Activated CD8-positive, alpha-beta T cell treated with anti-CD3 and anti-CD28 coated beads for 36 hours (primary cell): ENCODE results near the gene PRKAR1A. TPM values are rescaled to one million over a fixed set of nuclear protein-coding genes. Genes with fewer than 3 reads are reported as not detected.
"Not testable (repeated sequence)": the region's sequence is repeated elsewhere in the genome, so short reads cannot be mapped to it uniquely, and the experiment has no call there.

Source experiments
- ATAC-seq: fragments of 200-7000 bp; cut with Tn5 transposase; one replicate; pipeline ENCODE4 v1.10.0; 2021; ENCODE audit warnings: mild to moderate bottlenecking, moderate library complexity
- CTCF ChIA-PET: fragments of 350-600 bp; sonication (Branson Sonifier 250); formaldehyde crosslinking; loops from one replicate; lab custom pipeline; 2021; ENCODE audit warnings: antibody characterized with exemption; lab: Charles Lee
- POLR2A ChIA-PET: fragments of 350-600 bp; sonication (Branson Sonifier 250); formaldehyde crosslinking; loops from one replicate; lab custom pipeline; 2021; ENCODE audit warnings: antibody characterized with exemption; lab: Charles Lee
- DNase-seq: peaks from one replicate; pipeline ENCODE4 v3.0.0-alpha.2; 2020
- H3K27ac Mint-ChIP-seq: one replicate; pipeline ENCODE4 v1.8.0; 2021; ENCODE audit warnings: mild to moderate bottlenecking, mixed read lengths
- H3K27me3 Mint-ChIP-seq: one replicate; pipeline ENCODE4 v1.8.0; 2021; ENCODE audit warnings: mixed read lengths
- H3K36me3 Mint-ChIP-seq: one replicate; pipeline ENCODE4 v1.8.0; 2021; ENCODE audit warnings: low read depth, mixed read lengths
- H3K4me1 Mint-ChIP-seq: one replicate; pipeline ENCODE4 v1.8.0; 2021; ENCODE audit warnings: low read depth, mixed read lengths
- H3K4me3 Mint-ChIP-seq: one replicate; pipeline ENCODE4 v1.8.0; 2021; ENCODE audit warnings: mild to moderate bottlenecking, moderate library complexity, mixed read lengths
- H3K9me3 Mint-ChIP-seq: one replicate; pipeline ENCODE4 v1.8.0; 2021; ENCODE audit warnings: mixed read lengths
- intact Hi-C: fragments of 100-400 bp; cut with micrococcal nuclease; formaldehyde crosslinking; loops from one replicate; pipeline ENCODE4 v1.10.0; 2022
- total RNA-seq, 2 experiments: library from RNA; stranded (reverse); gene quantifications; one replicate each; pipeline ENCODE4 v1.2.3, GENCODE V29; 2021
- TF ChIP-seq, protein P1 (sequence below): fragments of 200-600 bp; IDR thresholded peaks from one replicate; pipeline ENCODE4 v1.8.0; 2022; ENCODE audit warnings: antibody characterized with exemption, mild to moderate bottlenecking

The PRKAR1A gene
- total RNA-seq, 2 experiments from 2014 or later: 157 to 168 TPM

DNA sequence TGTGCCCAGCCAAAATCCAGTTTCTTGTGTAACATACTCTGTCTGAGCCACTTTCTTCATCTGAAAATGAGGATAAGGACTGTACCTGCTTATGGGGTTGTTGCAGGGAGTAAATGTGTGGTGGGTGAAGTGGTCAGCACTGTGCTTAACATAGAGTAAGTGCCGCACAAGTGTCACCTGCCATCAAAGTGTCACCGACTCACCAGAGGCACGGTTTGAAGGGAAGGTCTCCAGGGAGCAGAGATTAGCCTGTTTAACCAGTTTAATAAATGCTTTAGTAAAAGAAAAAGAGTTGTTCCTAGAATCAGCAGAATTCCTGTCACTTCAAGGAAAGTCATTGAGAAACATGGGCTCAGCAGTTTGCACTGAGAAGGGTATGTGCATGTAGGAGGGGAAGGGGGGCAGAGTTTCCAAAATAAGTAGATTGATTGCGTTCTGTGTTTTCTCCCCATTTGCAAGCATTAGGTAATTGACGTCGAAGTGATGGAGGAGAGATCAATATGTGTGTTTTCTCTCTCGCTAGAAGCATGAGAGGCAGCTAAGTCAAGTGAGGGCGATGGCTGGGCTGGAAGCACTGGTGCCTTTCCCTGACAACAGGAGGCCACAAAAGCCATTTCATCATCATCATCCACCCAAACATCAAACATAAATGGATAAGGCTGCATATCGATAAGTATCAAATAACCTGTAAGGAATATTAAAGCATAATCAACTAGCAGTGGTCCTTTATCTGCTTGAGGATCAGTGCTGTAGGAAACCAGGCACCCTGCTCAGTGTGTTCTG lies 69.8 kb downstream of the PRKAR1A start:
- Mint-ChIP-seq H3K9me3 (no peaks in the 10 kb centered on the region), H3K27ac (no peak overlapping the region), H3K27me3 (no peaks in the 10 kb centered on the region), H3K4me3 (no peak overlapping the region), H3K4me1 (no peaks in the 10 kb centered on the region), H3K36me3 (no peaks in the 10 kb centered on the region)
- intact Hi-C loops: no loop called here
- no peak for DNase-seq
- ATAC-seq: no peak
- TF ChIP-seq, protein P1, sequence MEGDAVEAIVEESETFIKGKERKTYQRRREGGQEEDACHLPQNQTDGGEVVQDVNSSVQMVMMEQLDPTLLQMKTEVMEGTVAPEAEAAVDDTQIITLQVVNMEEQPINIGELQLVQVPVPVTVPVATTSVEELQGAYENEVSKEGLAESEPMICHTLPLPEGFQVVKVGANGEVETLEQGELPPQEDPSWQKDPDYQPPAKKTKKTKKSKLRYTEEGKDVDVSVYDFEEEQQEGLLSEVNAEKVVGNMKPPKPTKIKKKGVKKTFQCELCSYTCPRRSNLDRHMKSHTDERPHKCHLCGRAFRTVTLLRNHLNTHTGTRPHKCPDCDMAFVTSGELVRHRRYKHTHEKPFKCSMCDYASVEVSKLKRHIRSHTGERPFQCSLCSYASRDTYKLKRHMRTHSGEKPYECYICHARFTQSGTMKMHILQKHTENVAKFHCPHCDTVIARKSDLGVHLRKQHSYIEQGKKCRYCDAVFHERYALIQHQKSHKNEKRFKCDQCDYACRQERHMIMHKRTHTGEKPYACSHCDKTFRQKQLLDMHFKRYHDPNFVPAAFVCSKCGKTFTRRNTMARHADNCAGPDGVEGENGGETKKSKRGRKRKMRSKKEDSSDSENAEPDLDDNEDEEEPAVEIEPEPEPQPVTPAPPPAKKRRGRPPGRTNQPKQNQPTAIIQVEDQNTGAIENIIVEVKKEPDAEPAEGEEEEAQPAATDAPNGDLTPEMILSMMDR: no peak
- ChIA-PET POLR2A (no interaction called here), CTCF (no interaction called here)

DNA sequence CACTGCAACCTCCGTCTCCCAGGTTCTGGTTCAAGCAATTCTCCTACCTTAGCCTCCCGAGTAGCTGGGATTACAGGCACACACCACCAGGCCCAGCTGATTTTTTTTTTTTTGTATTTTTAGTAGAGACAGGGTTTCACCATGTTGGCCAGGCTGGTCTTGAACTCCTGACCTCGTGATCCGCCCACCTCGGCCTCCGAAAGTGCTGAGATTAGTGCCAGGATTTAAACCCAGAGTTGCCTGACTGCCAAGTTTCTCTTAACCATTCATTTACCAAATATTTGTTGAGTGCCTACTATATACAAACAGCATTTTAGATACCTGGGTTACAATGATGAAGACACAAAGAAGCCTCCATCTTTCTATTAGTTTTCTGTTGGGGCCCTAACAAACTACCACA lies 70.6 kb downstream of the PRKAR1A start:
- H3K27ac Mint-ChIP-seq, intact Hi-C loops, H3K27me3 Mint-ChIP-seq, CTCF ChIA-PET, DNase-seq, POLR2A ChIA-PET, ATAC-seq, H3K4me1 Mint-ChIP-seq, H3K9me3 Mint-ChIP-seq, H3K4me3 Mint-ChIP-seq, H3K36me3 Mint-ChIP-seq: not testable (repeated sequence)

DNA sequence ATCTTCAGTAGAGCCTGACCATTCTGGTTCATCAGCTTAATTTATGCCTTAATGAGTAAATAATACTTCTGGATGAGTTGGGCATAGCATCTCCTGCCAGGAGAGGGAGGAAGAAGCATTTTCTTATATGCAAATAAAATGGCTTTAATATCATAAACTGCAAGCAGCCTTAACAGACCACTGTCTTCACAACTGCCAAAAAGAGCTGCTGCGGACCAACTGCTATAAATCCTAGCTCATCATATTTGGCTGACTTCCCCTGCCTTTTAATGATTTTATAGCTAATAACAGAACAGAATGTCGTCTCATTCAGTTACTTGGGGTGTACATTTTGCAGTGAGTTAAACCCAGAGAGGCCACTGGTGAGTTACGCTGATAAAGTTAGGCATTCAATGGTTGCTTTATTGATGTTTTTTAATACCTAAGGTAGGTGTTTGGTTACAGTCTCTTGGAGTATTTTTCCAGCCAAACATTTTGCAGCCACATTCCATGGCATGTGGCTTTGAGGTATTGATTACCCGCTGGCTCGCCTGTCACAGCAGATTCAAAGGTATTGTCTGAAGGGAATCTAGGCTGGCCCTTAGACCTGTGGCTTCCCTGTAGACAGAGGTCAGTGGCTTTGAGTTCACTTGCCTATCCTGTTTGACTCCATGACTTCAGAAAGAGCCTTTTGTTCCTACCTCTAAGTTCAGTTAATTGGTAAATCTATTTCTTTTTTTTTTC lies 72.5 kb downstream of the PRKAR1A start:
- DNase-seq: no peak
- H3K36me3 Mint-ChIP-seq: no peaks in the 10 kb centered on the region
- ChIA-PET CTCF (interaction anchor here (0.8 kb wide), 1 partner anchor 29 kb away, joined by 3 read pairs; no protein-coding TSS in a partner anchor), POLR2A (no interaction called here)
- H3K9me3 Mint-ChIP-seq: peaks cover 2% of the 10 kb centered on the region
- TF ChIP-seq, protein P1: no peak
- peaks cover 2% of the 10 kb centered on the region for H3K27me3 Mint-ChIP-seq
- H3K4me3 Mint-ChIP-seq: no peak overlapping the region
- ATAC-seq: no peak
- H3K27ac Mint-ChIP-seq: no peak overlapping the region
- intact Hi-C loops: no loop called here
- H3K4me1 Mint-ChIP-seq: no peaks in the 10 kb centered on the region

DNA sequence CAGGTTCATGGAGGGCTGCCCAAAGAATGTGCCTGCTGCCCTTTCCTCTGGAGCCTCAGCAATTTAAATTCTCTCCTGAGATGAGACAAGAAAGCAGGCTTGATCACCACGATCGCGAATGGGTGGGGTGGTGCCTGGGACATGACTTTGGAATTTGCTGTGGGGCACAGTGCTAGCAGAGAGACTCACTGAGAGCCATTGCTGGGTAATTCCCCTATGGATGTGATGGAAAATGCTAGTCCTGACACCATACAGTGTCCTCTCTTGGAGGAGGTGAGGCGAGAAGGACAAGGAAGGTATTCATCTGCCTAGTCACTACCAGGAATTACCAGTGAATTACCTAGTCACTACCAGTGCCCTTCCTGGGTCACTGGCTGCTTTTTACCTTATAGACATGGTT lies 73.4 kb downstream of the PRKAR1A start:
- TF ChIP-seq, protein P1: no peak
- Mint-ChIP-seq H3K27ac (no peak overlapping the region), H3K36me3 (no peaks in the 10 kb centered on the region), H3K27me3 (peaks cover 2% of the 10 kb centered on the region), H3K4me1 (no peaks in the 10 kb centered on the region), H3K9me3 (peaks cover 2% of the 10 kb centered on the region), H3K4me3 (no peak overlapping the region)
- CTCF ChIA-PET: no interaction called here
- intact Hi-C loops: no loop called here
- POLR2A ChIA-PET: no interaction called here
- DNase-seq (no peak), ATAC-seq (no peak)

DNA sequence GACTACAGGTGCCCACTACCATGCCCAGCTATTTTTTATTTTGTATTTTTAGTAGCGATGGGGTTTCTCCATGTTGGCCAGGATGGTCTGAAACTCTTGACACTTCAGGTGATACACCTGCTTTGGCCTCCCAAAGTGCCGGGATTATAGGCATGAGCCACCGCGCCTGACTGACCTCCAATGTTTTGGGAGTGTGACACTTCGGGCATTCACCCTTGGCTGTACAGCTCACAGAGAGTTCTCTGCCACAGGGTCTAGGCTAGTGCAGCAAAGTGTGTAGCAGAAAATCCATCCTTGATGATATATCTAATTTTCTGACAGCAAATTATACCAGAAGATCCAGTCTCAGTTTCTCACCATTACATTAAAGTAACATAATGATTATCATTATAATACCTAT lies 74.8 kb downstream of the PRKAR1A start:
- H3K36me3 Mint-ChIP-seq: no peaks in the 10 kb centered on the region
- ATAC-seq: no peak
- no peak overlapping the region for H3K27ac Mint-ChIP-seq
- intact Hi-C loops: no loop called here
- H3K4me1 Mint-ChIP-seq: no peaks in the 10 kb centered on the region
- peaks cover 2% of the 10 kb centered on the region for H3K9me3 Mint-ChIP-seq
- H3K27me3 Mint-ChIP-seq: peaks cover 9% of the 10 kb centered on the region
- DNase-seq: no peak
- ChIA-PET CTCF (no interaction called here), POLR2A (no interaction called here)
- TF ChIP-seq, protein P1: no peak
- no peak overlapping the region for H3K4me3 Mint-ChIP-seq
